ENCODE measurements around the gene S100A7A.
"Not testable (repeated sequence)": the region's sequence is repeated elsewhere in the genome, so short reads cannot be mapped to it uniquely, and the experiment has no call there.

Gene S100A7A

GRCh38 chr1:153395776-153396175 is 20.5 kb upstream of the S100A7A start:
- no peak for DNase-seq

DNA sequence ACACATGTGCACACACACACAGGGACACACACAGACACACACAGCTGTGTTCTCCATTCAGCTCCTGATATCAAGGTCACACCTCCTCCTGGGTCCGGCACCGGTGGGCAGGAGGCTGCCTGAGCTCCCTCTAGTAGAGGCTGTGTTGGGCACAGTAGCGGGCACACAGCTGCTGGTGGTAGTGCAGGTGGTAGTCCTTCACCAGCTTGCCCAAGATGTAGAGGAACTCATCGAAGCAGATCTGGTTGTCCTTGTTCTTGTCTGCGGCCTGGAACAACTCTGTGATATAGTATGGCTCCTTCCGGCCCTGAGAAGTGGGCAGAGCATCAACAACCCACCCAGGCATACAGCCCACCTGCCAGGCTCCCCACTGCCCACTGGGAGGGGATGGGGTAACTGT is 19.9 kb upstream of the S100A7A start:
- no peak for DNase-seq

- DNase-seq: no peak
Observed at GRCh38 chr1:153397051-153397923, 19.0 kb upstream of the S100A7A start.

DNA sequence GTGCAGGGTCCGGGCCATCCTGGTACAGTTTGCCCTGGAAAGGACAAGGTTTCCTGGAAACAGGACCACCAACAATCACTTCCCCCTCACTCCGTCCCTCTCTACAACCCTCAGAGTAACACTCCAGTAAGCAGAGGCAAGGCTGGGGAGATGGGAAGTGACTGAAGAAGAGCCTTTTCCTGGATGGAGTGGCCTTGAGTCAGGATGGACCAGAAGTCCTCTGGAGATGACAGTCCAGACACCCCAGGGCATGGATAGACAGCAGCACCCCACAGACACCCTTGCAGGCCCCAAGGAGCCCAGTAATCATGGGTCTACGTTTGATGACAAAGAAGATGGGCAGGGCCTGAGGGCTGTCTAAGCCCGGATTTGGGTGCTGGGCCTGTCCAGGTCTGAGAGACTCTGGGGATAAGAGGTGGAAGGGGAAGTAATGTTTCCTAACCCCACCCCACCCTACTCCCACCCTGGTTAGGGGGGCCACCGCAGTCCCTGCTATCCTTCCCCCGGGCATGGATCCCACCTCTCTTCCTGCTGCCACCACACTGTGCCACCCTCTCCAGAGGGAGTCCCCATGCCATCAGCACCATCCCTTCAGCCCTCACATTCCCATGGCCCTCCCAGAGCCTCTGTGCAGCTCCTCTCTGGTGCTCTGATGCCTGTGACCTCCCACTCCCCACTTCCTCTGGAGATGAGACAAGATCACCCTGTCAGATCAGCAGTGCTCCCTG is 18.2 kb upstream of the S100A7A start:
- no peak for DNase-seq

DNA sequence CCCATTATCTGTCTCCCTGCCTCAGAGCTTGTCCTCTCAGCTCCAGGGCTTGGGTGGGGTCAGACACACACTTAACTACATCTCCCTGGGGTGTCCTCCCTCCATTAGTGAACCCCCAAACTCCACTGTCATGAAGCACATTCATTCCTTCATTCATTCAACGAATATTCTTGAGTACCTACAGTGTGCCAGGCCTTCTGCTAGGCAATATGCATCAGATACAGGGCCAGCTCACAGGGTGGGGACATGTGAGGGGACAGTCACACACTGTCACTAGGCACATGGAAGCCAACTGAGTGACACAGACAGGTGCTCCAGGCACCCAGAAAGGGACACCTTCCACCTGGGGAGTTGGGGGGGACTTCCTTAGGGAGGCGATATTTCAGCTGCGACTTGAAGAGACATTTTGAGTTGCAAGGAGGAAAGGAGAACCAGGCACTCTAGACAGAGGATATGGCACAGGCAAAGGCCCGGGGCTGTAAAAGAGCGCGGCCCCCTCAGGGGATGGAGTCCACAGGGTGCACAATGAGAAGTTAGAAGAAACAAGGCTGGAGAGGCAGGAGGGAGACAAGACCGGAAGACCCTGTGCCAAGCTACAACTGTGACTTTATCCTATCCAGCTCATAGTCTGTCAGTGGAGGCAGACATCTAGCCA is 16.8 kb upstream of the S100A7A start:
- no peak for DNase-seq

DNA sequence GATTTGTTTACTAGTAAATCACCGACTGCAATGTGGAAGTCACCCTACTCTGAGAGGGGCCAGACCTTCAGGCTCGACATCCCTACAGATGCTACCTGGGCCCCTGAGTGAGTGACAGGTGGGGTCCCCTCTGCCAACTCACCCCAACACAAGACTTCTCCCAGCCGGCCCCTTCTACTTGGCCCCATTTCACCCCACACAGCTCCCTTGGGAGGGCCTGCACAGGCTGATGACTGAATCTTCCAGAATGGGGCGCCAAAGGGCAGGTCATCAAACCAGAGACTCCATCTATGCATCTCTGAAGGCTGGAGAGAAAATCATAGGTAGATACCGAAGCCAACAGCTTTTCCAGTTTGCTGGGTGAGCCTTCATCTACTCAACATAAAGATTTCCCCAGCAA is 16.1 kb upstream of the S100A7A start:
- DNase-seq: no peak

- no peak for DNase-seq
Observed at GRCh38 chr1:153401461-153401860, 14.9 kb upstream of the S100A7A start.

- DNase-seq: no peak
Observed at GRCh38 chr1:153402226-153402625, 14.1 kb upstream of the S100A7A start.

GRCh38 chr1:153403421-153404085 is 12.8 kb upstream of the S100A7A start:
- no peak for DNase-seq

GRCh38 chr1:153404086-153404635 is 12.2 kb upstream of the S100A7A start:
- no peak for DNase-seq

DNA sequence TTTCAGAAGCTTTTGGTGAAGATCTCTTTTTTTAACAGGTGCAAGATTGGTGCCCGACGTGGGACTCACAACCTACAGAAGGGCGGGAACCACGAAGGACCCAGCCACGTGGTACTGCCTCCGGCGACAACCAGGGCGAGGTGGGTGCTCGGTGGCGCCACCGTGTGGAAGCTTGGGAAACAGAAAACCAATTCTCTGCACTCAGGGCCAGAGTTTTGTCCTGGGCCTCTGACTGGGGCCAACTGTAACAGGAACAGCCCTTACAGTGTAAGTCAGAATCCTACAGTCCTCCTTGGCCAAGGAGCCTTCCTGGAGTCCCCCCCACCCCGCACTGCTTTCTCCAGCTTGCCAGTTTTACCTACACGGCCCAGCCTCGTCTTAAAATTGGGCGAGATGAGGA is 11.6 kb upstream of the S100A7A start:
- no peak for DNase-seq

DNA sequence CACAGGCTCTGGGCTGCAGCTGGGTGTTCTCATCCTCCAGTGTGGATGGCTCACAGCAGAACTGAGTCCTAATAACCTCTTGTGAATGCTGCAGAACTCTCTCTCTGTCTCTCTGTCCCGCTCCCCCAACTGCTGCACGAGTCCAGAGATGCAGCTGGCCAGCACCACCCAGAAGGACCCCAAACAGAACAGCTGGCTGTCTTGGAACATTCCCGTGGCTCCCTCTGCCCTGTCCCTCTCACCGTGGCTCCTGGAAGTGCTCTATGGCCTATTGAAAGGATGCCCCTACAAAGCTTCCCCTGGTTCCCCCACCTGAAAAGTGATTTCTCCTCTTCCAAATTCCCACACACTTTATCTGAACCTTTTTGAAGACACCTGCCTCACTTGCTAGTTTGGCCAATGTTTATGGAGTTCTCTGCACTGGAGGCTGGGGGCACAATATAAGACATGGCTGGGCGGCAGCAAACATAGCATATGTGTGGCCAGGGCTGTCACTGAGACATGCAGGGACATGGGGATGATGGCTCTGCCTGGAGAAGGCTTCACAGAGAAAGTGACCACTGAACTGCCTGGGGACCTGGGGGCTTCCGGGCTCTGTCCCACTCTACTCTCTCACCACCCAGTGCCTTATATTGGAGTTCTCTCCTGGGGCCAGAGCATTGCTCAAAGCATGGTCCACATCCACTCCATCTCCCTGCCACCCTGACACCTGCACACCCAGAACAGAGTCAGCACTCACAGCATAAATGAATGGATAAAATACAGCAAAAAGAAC is 10.3 kb upstream of the S100A7A start:
- DNase-seq: not testable (repeated sequence)

DNA sequence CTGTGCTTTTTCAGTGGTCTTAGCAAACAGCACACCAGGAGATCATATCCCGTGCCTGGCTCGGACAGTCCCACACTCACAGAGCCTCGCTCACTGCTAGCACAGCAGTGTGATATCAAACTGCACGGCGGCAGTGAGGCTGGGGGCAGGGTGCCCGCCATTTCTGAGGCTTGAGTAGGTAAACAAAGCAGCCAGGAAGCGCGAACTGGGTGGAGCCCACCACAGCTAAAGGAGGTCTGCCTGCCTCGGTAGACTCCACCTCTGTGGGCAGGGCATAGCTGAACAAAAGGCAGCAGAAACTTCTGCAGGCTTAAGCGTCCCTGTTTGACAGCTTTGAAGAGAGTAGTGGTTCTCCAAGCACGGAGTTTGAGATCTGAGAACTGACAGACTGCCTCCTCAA is 9.0 kb upstream of the S100A7A start:
- not testable (repeated sequence) for DNase-seq

GRCh38 chr1:153413961-153414360 is 2.4 kb upstream of the S100A7A start:
- not testable (repeated sequence) for DNase-seq

GRCh38 chr1:153417136-153417888 is 992 bp downstream of the S100A7A start:
- no peak for DNase-seq

- not testable (repeated sequence) for DNase-seq
Observed at GRCh38 chr1:153418758-153419435, 2.6 kb downstream of the S100A7A start.

DNA sequence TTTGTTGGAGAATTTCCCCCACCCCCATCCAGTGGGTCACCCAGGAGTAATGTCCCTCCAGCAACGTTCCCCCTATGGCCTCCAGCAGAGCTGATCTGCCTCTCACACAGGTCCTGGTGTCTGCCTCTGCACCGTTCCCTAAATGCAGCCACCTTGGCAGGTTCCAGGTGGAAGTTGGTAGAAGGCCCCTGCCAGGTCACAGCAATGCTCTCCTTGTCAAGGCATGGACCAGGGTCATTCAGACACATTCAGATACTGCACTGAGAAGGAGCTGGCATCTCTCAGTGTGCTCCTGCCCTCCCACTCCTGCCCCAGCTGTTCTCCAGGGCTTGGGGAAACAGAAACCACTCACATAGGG is 3.1 kb downstream of the S100A7A start:
- DNase-seq: not testable (repeated sequence)

DNA sequence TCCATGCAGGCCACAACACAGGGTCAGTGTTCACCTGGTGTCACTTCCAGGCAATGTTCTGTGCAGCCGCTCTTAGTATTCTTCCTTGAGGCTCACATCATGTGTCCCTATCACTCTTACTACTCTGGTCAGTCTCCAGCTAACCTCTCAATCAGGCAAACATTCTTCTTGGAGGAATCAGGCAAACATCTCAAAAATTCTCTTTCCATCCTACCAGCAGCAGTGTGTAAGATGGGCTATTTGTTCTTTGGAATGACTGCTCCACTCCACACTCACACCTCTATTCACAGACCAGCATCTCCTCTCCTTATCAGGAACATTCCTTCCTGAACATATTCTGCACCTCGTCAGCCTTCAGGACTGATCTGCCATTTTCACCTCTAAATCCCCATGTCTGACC is 4.0 kb downstream of the S100A7A start:
- no peak for DNase-seq

GRCh38 chr1:153422450-153423068 is 6.2 kb downstream of the S100A7A start:
- DNase-seq: peak; percentile 51

DNA sequence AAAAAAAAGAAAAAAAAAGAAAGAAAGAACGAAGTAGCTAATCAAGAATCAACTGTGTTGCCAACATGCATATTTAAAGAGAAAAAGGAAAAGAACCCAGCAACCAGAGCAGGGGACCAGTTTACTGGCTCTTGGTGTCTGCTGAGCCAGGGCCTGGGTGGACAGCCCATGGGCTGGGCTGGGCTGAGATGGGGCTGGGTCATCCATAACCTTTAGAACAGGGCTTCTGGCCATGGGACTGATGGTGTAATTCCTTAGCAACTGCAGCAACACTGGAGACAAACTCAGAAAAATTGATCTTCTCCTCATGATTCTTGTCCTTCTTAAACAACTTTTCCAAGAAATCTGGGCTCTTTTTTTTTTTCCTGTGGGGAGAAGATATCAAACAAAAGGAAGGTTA is 10.5 kb downstream of the S100A7A start:
- DNase-seq: no peak

All from midbrain (tissue), 1 donor.